ENCODE measurements around the gene SLC9A9. TPM values are rescaled to one million over a fixed set of nuclear protein-coding genes. Genes with fewer than 3 reads are reported as not detected.

The SLC9A9 gene
- total and polyA plus RNA-seq, 2 of the 8 experiments (the other 6 are each of a cell fraction or from before 2014, with no cell fraction given), result 0.48 to 1.1 TPM

- Histone ChIP-seq H2BK5ac (ENCODE audit: low read depth, low read length) (no peak overlapping the region), H2AFZ (ENCODE audit: low read length) (no peak overlapping the region), H4K8ac (ENCODE audit: extremely low read depth, insufficient read depth, low read length) (no peak overlapping the region), H2BK20ac (ENCODE audit: low read length) (no peak overlapping the region), H2BK15ac (ENCODE audit: low read length) (no peak overlapping the region), H3K18ac (ENCODE audit: extremely low read depth, low read length) (no peak overlapping the region), H3K23ac (ENCODE audit: insufficient read length) (no peak overlapping the region), H3K27me3 (replicated peaks in 1 of 4; ENCODE audit: control insufficient read depth in 3 of 4, extremely low read depth in 1 of 4, insufficient read depth in 3 of 4, low read length in 3 of 4) (no peaks in the 10 kb centered on the region), H4K5ac (ENCODE audit: insufficient read length, low read depth, low read length) (no peak overlapping the region), H3K79me2 (ENCODE audit: control insufficient read depth in 1 of 2, insufficient read depth in 2 of 2, low read length in 2 of 2) (no peaks in the 10 kb centered on the region), H3K9me3 (ENCODE audit: insufficient read depth in 2 of 2, low read depth in 1 of 2, low read length in 1 of 2) (no peaks in the 10 kb centered on the region), H3K4me2 (ENCODE audit: insufficient read depth in 1 of 2, low read depth in 2 of 2, low read length in 2 of 2) (no peak overlapping the region), H4K91ac (replicated peaks; ENCODE audit: insufficient read length, low read length) (no peak overlapping the region), H2BK12ac (ENCODE audit: low read depth, low read length) (no peak overlapping the region), H2BK120ac (replicated peaks; ENCODE audit: low read depth, low read length) (no peak overlapping the region), H3K79me1 (ENCODE audit: low read depth, low read length) (no peaks in the 10 kb centered on the region), H3K27ac (ENCODE audit: low read depth, low read length) (no peak overlapping the region), H3K9ac (replicated peaks in 1 of 4; ENCODE audit: extremely low read depth in 1 of 4, low read depth in 3 of 4, low read length in 3 of 4) (no peak overlapping the region), H3K56ac (replicated peaks; ENCODE audit: insufficient read length, low read depth, low read length) (no peak overlapping the region), H3K36me3 (ENCODE audit: control insufficient read depth in 2 of 4, insufficient read depth in 4 of 4, low read length in 3 of 4) (no peaks in the 10 kb centered on the region), H3K4ac (replicated peaks; ENCODE audit: insufficient read length, low read depth, low read length) (no peak overlapping the region), H2AK5ac (ENCODE audit: low read depth, low read length) (no peak overlapping the region), H3K4me3 (ENCODE audit: extremely low read depth in 1 of 4, insufficient read depth in 2 of 4, low read depth in 3 of 4, low read length in 4 of 4) (no peak overlapping the region), H4K20me1 (replicated peaks in 1 of 2; ENCODE audit: control insufficient read depth in 1 of 2, insufficient read depth in 2 of 2, low read length in 2 of 2) (no peaks in the 10 kb centered on the region), H3K23me2 (ENCODE audit: low read depth, low read length) (no peaks in the 10 kb centered on the region), H3K14ac (ENCODE audit: insufficient read length) (no peak overlapping the region), H3K4me1 (replicated peaks in 1 of 4; ENCODE audit: control insufficient read depth in 3 of 4, insufficient read depth in 4 of 4, low read length in 3 of 4) (peaks cover 0 to 3% (median 0%) of the 10 kb centered on the region in 4 experiments; a peak in 1 of 7 replicates)
- DNase-seq (ENCODE audit: low read depth in 1 of 2, low spot score in 2 of 2), result no peak
- ChIA-PET CTCF (ENCODE audit: partially characterized antibody) (interaction anchor here (1.4 kb wide), 1 partner anchor 11 kb away, joined by 3 read pairs; no protein-coding TSS in a partner anchor), POLR2A (ENCODE audit: partially characterized antibody) (no interaction called here)
- no peak for FAIRE-seq
- 97% methylated on average over 2 of the region's 2 CpGs; no CpG with 5 or more reads in 1 of the 2 experiments for WGBS, 2 experiments (ENCODE audit: extremely low coverage in 1 of 2, insufficient coverage in 1 of 2, insufficient read length in 1 of 2, insufficient replicate concordance in 2 of 2, low coverage in 1 of 2, low lambda C conversion rate in 2 of 2, missing lambda C conversion rate in 1 of 2)
- TF ChIP-seq CTBP2 (IDR thresholded peaks at IDR 0.05; ENCODE audit: borderline replicate concordance, insufficient read depth, insufficient read length, low read length), result no peak
- TF ChIP-seq, protein P1, sequence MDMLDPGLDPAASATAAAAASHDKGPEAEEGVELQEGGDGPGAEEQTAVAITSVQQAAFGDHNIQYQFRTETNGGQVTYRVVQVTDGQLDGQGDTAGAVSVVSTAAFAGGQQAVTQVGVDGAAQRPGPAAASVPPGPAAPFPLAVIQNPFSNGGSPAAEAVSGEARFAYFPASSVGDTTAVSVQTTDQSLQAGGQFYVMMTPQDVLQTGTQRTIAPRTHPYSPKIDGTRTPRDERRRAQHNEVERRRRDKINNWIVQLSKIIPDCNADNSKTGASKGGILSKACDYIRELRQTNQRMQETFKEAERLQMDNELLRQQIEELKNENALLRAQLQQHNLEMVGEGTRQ (IDR thresholded peaks at IDR 0.05; ENCODE audit: low read length), result no peak
- TF ChIP-seq CBX8 (IDR thresholded peaks at IDR 0.05; ENCODE audit: borderline replicate concordance, low read depth, low read length), result no peak
- no peak for TF ChIP-seq PHF8 (conservative IDR thresholded peaks at IDR 0.05; ENCODE audit: low read depth, low read length)
- no peak for TF ChIP-seq POU5F1 (IDR thresholded peaks at IDR 0.05; ENCODE audit: low read depth, low read length)
- TF ChIP-seq SIX5 (IDR thresholded peaks at IDR 0.05; ENCODE audit: low read depth, low read length), result no peak
- TF ChIP-seq EZH2 (IDR thresholded peaks at IDR 0.05; ENCODE audit: low read depth, low read length, severe bottlenecking), result no peak
- TF ChIP-seq SUZ12 (IDR thresholded peaks at IDR 0.05; ENCODE audit: low read length), result no peak
- no peak for TF ChIP-seq TBP (IDR thresholded peaks at IDR 0.05; ENCODE audit: low read depth, low read length)
- TF ChIP-seq CHD2 (IDR thresholded peaks at IDR 0.05; ENCODE audit: low read length), result no peak
- TF ChIP-seq HDAC2 (IDR thresholded peaks at IDR 0.05; ENCODE audit: borderline replicate concordance in 1 of 2, low read depth in 2 of 2, low read length in 2 of 2), result no peak
- no peak for TF ChIP-seq TAF1 (IDR thresholded peaks at IDR 0.05; ENCODE audit: low read depth, low read length)
- TF ChIP-seq CREB1 (IDR thresholded peaks at IDR 0.05), result no peak
These were observed 269.3 kb downstream of the SLC9A9 start for GRCh38 chr3:143578810-143579435.
